Skin of body (tissue), 2 donors: ENCODE data around the gene SHANK1. TPM values are rescaled to one million over a fixed set of nuclear protein-coding genes. Genes with fewer than 3 reads are reported as not detected.

ENCODE experiments used
- DNase-seq: peaks from one replicate; lab custom pipeline; 2025; lab: John Stamatoyannopoulos, UW
- total RNA-seq: library from RNA; depleted of rRNA; stranded (reverse); fragments of >200 nt; gene quantifications from one replicate; pipeline ENCODE4 v1.2.3, GENCODE V29; 2014

SHANK1 gene
- total RNA-seq, 1 donor from 2014 or later: 2.9 TPM

DNA sequence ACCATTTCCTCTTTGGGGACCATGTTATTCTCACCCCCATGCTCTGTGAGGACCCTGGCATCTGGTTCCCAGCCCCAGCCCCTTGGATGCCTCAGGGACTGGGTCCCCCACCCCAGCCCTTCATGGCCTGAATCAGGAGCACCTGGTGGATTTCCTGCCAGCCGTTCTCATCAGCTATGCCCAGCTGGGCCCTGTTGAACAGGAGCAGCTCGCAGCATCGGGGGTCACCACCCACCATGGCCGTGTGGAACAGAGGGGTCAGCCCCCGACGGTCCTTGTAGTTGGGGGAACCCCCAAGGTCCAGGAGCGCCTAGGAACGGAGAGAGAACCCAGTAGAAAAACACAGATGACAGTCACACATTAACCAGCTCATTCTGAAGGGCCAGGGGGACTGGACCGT is 7.8 kb downstream of the SHANK1 start:
- no peak for DNase-seq

DNA sequence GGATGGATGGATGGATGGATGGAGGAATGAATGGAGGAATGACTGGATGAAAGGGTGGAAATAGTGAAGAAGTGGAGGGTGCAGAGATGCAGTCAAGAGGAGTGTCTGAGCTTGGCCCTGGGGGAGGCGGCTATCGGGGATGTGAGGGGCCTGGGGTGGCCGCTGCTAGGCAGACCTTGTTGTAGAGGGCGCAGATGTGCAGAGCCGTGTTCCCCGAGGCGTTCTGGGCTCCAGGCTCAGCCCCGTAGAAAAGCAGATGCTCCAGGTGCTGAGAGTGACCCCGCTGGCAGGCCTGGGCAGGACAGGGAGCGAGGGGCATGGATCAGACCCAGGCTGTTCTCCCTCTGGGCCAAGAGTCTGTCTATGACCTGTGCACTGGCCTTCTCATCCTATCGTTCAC is 8.4 kb downstream of the SHANK1 start:
- no peak for DNase-seq

DNA sequence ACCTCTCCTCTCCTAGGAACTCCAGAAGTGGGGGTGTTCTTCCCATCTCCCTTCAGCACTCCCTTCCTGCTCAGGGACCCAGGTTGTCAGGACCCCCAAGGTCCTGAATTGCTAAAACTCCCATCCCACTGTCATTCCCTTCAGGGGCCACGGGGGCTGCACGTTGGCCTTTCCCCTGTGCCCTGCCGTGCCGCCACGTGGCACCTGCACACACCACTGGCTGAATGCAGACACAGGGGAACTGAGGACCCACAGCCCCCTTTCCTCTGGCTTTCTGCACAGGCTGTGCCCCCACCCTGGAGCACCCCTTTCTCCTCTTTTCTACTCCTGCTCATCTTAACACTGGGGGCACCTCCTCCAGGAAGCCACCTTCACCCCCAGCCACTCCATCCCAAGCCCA is 9.0 kb downstream of the SHANK1 start:
- DNase-seq: no peak

DNA sequence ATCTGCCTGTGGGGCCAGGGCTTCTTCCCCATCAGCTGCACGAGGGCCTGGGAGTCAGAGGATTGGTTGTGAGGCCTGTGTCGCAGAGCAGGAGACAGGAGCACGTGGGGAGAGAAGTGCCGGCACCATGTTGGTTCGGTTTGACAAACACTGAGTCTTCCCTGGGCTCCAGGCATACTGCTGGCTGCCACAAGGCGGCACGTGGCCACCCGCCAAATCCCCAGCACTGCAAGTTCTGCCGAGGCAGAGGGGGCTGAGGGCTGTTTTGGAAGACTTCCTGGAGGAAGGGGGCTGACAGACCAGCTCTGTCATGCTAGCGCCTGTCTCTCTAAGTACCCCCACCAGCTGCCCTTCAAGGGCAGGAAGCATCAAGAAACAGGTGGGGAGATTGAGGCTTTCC is 9.5 kb downstream of the SHANK1 start:
- DNase-seq: no peak

DNA sequence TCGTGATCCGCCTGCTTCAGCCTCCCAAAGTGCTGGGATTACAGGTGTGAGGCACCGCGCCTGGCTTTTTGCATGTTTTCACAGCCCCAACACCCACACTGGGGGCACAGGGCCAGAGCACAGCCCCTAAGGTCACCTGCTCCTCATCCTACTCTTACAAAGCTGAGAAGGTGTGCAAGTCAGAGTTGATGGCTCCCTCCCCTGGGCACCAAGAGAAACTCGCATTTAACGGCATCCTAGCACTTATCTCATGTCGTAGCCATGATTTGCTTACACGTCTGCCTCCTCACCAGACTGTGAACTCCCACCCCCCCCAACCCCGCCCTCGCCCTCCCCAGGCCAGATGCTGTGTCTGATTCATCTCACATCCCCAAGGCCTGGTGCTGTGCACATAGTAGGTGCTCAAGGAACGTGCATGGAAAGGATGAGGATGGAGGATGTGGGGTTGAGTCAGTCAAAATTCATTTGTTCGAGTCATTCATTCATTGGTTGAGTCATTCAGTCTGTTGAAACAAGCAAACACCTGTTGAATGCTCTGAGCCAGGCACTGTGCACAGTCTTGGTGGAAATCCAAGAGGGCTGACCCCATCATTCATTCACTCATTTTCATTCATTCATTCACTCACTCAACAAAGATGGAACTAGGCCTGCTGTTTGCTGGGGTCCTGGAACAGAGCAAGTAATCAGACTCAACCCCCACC is 11.3 kb downstream of the SHANK1 start:
- no peak for DNase-seq

DNA sequence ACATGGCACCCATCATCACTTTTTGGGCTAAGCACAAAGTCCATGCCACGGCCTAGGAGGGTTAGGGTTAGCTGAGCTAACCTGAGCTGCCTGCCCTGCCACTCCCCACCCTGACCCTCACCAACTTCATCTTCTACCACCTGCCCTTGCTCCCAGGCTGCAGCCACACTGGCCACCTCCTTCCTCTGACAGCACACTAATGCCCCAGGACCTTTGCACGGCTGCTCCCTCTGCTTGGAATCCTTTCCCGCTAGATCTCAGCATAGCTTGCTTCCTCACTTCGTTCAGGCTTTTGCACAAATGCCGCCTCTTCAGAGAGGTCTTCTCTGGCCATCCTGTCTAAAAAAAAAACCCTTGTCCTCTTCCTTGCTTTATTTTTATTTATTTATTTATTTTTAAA is 13.2 kb downstream of the SHANK1 start:
- DNase-seq: no peak

DNA sequence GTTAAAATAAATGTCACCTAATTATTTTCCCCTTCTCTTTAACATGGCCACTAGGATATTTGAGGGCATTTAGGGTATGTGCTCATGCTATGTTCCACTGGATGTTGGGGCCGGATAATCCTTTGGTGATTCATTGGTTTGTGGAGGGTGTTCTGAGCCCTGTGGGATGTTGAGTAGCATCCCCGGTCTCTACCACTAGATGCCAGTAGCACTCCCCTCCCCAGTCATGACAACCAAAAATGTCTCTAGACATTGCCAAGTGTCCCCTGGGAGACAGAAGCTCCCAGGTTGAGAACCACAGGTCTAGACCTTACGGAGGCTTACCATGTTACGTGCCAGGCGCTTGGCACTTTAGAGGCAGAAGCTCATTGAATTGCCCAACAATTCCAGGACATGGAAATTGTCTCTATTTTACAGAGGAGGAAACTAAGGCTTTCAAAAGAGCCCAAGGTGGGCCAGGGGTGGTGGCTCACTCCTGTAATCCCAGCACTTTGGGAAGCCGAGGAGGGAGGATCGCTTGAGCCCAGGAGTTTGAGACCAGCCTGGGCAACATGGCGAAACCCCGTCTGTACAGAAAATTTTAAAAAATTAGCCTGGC is 14.1 kb downstream of the SHANK1 start:
- DNase-seq: no peak

DNA sequence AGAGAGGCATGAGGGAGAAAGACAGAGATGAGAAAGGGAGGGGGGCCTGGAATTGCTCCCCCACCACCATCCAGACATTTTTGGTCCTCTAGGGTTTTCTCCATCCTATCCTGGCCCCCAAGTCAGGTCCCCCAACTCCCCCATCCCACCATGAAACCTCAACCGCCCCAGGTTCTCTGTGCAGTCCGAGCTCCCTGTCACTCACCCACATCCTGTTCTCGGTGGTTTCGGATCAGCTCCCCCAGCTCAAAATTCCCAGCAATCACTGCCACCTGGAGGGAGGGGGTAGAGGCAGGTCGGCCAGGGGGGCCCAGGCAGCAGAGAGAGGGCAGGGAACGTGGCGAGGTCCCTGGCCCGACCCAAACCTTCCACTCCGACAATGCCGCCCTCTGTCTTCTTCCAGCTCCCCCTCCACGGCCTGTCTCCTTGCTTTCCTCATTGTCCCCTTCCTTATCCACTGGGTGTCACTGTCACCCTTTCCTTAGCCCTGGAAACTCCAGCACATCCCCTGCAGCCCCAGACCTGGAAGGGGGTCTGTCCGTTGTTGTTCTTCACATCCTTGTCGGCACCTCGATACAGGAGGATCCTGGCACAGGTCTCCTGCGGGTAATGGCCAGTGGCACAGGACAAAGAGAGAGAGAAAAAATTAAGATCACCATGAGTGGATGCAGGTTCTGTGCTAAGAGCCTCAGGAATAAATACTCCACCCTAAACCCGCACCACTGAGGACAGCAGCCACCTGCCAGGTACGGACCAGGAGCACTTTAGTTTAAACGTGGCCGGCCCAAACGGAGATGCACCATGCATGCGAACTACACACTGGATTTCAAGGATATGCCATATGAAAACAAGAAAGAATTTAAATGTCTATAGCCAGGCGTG is 15.4 kb downstream of the SHANK1 start:
- DNase-seq: no peak

DNA sequence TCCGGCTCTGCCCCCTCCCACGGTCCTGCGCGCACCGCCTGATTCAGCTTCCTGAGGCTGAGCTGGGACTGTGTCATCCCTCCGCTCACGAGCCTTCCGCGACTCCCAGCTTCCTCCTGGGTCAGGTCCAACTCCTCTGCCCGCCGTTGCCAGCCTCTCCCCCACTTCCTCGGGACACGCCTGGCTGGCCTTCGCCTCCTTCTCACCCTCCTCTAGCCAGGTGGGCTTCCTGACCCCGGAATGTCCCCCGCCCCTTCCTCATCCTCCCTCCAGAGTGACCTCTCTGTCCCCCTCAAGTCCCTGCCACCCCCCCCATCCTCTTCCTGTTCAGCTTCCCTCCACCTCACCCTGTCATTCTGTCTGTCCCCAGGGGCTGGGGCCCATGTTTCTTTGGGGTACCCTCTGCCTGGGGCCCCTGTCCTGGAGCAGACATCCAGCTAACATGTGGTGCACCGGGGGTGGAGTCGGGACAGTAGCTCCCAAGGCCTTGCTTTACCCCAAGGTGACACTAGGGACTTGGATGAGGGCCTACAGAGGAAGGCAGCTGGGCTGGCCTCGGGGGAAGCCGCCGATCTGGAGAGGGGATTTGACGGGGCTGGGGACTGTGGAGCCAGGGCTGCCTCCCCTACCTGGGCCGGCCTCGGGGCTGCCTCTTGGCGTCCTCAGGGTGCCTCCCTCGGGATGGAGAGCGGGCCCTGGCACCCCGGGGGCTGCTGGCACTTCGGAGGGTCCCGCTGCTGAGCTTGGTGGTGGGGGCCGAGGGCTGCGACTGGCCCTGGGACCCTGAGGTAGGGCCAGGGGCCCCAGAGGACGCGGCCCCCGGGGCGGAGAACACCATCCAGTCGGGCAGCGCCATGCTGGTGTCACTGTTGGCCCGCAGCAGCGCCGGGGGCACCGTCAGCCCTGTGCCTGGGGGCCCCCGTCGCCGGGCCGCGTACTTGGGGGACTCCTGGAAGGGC is 16.5 kb downstream of the SHANK1 start:
- DNase-seq: no peak

DNA sequence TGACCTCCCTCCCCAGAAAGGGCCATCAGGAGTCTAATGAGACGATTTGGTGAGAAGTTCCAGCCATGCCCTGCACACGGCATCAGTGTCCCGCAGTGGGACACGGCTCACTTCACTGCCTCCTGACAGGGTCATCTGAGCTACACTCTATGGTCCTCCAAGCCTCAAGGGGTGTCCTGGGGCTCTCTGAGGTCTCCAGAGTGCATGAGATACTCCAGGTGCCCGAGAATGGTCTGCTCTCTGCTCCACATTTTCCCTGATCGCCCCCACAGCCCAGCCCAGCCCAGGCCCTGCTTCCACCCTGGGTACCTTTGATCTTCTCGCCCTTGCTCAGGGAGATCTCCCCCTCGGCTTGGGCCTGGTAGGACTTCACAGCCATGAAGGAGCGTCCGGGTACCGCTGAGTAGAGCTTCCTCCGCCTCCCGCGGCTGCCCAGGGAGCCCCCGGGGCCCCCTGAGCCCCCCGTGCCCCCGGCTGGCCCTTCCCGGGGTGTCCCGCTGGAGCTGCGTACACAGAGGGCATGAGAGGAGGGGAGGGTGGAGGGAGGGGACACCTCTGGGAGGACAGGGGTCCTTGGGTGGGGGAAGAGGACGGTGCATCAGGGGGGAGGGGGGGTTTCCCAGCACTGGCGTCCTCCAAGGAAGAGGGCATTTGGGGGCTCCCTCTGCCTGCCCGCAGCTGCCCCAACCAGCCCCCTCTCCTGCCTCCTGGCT is 17.3 kb downstream of the SHANK1 start:
- no peak for DNase-seq

DNA sequence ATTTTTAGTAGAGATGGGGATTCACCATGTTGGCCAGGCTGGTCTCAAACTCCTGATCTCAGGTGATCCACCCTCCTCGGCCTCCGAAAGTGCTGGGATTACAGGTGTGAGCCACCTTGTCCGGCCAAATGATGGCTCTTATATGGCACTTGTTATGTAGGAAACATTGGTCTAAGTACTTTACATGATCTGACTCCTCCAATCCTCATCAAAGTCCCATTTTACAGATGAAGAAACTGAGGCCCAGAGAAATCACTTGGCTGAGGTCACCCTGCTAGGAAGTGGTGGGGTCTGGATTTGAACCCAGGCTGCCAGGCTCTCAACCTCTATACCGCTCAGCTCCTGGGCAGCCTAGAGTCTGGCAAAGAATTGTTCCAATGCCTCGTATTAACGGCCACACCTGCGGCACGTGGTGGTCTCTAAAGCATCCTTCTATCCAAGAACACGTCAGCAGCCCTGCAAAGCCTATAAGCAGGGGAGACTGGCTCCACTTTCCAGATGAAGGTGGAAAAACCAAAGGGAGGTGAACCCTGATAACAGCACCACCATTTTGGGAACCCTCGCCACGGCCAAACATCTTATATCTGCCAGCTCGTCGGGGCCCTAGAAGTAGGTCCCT is 18.1 kb downstream of the SHANK1 start:
- DNase-seq: no peak

DNA sequence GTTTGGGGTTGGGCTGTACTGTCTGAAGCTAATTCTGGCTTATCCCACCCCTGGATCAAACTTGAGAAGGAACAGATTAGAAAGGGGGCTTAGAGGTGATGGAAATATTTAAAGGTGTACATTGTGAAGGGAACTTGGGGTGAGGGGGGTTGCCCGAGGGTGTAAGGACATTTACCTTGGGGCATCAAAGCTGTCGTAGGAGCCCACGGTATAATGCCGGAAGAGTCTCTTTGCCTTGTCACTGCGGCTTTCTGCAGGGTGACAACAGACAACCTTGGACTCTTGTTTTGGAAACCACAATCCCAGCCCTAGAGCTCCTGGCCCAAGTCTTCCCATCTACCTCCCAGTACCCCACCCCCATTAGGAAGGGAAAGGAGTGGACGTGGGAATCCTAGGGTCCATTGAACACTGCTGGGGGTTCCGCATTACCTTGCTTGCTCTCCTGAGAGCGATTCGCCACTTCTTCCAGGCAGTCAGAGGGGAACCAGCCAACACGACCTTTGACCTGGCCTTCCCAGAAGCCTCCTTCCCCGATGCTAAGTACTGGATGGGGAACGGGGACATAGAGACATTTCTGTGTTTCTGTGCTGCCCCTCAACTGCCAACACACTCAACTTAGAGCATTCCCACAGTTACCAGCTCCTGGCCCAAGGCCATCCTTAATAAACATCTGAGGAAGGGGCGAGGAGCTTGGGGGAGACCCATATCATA is 22.0 kb downstream of the SHANK1 start:
- DNase-seq: no peak

DNA sequence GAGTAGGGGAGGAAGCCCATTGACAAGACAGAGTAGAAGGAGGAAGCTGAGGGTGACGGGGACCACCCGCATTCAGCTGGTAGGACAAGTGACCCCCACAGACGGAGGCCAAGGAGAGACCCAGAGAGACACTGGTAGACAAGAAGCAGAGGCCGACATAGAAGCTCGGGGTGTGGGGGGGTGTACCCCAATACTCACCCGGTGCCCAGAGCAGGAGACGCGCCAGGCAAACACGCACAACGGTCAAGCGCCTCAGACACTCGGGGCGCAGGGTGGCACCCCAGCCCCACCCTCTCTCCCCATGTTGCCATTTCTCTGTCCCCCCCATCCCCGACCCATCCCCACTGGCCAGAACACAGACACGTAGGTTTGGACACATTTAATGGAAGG is 23.5 kb downstream of the SHANK1 start:
- DNase-seq: no peak

DNA sequence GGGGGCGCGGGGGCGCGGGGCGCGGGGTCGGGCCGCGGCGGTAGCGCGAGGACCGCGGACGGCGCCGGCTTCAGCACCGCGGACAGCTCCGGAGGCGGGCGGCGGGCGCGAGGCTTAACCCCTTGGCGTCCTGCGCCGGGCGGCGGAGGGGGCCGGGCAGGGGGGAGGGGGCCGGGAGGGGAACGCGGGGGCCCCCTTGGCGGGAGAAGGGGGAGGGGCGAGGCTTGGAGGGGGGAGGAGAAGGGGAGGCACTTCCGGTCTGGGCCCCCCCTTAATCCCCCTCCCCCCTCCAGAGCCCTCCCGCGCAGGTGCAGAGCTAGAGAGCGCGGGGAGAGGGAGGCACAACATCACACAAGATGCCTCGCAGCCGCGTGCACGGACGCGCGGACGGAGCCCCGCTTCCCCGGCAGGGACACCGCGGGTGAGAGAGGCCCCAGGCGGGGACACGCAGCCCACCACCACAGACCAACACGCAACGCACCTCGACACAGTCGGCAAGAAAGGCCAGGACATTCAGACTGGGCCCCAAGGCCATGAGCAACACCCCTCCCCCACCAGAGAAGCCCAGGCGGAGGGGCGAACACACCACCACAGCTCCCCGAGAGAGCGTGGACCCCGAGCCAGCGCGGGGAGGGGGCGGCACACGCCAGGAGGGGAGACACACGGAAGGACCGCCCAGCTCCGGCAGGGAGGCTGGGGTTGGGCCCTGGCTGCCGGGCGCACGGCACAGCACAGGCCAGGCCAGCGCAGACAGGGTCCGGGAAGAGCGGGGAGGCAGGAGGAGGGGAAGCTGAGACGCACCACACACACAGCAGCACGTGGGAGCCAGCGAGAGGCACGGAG is 24.1 kb downstream of the SHANK1 start:
- peak; percentile 6 for DNase-seq

DNA sequence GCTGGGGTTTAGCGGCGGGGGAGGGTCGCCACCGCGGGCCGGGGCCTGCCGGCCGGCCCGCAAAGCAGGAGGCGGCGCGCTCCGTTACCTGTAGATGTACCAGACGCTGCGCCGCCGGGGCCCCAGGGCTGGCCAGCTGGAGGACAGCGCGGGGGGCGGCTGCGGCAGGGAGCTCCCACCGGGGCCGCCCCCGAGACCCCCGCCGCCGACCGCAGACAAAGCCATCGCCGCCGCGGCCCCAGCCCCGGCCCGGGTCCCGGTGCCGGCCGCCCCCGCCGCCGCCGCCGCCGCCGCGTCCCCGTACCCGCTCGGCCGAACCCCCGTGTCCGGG is 24.8 kb downstream of the SHANK1 start:
- DNase-seq: no peak

DNA sequence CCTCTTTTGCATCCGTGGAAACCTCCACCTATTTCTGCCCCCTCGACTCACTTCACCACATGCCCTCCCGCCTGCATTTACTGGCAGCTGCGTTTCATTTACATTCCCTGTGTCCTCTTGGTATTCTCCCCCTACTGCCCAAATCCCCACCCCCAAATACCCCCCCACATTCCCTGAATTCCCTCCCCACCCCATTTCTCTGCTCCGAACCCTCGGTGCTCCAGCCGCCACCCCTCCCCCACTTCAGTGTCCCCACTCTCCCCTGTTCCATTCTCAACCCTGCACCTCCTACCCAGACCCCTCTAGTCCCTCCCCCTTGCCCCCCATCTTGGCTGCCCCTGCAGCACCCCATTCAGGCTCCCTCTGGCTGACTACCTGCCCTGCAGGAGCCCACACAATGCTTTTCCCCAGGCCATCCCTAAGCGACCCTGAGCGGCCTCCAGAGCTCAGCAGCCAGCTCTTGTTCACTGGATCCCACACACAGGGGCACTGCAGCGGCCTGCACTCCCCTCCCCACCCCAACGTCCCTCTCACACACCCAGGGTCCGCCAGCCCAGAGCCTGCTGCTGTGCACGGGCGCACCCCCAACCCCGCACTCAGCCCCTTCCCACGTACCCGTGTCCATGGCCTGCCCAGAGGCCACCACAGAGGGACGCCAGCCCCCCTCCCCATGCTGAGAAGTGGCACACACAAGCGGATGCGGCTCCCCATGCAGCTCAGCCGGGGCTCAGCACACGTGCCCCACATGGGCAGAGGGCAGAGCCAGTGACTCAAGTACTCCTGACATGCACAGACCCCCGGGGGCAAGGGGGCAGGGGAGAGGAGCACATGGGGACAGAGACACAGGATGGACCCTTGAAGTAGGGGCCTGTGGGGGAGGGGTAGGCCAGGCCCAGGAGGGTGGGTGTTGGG is 26.3 kb downstream of the SHANK1 start:
- DNase-seq: no peak

DNA sequence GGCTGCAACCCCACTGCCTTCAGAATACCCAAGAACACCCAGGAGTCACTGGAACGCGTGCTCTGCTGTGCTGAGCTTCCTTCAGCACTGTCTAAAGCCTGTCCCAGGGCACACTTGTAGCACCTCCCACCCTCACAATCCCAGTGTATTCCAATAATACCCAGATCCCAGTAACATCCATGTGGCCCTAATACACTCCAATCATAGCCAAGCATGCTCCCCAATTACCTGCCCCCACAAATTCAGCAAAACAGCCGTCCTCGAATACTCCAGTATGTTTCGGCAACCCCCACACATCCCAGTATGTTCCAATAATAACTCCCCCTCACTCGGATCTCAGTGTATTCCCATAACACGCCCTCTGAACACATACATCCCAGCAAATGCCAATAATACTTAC is 29.2 kb downstream of the SHANK1 start:
- no peak for DNase-seq

DNA sequence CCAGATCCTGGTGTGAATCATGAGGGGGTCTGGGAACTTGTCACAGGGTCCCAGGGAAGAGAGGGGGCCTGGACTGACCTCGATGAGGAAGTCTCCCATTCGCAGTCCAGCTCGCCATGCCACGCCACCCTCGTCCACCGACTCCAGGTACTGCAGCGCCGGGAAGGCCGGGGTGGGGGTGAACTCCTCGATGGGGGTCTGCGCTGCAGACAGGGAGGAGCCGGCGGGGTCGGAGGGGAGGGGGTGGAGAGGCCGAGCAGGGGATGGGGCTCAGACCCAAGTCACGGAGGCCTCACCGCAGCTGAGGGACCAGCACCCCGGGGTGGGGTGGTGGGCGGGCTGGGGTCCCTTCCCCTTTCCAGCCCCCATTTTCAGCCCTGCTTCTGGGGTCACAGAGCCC is 30.8 kb downstream of the SHANK1 start:
- no peak for DNase-seq
